ENCODE data around the gene ERBIN. TPM values are rescaled to one million over a fixed set of nuclear protein-coding genes. Genes with fewer than 3 reads are reported as not detected.

The ERBIN gene
- total RNA-seq, 1 donor from 2014 or later: 78.1 TPM

DNA sequence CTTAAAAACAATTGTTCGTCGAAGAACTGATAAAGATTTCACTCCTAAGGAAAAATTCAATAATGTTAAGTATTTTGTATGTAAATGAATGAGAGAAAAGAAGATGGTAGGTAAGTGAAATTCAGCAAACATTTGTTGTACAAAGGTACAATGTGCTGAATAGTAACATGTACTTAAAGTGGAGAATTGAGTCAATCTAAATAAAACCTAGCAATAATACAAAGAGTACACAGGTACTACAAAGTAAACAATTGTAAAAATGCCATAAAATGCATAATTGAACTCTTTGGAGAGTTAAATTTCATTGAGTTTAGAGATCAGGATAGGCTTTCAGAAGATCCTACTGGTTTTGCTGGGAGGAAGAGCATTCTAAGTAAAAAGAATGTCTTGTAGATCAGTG, 82.9 kb downstream of the ERBIN start:
- DNase-seq (ENCODE audit: extremely low spot score, unreplicated experiment): no peak
- Mint-ChIP-seq H3K9me3 (ENCODE audit: unreplicated experiment) (no peaks in the 10 kb centered on the region), H3K4me3 (ENCODE audit: unreplicated experiment) (no peak overlapping the region), H3K27me3 (ENCODE audit: unreplicated experiment) (no peaks in the 10 kb centered on the region), H3K36me3 (ENCODE audit: unreplicated experiment) (peaks cover 21% of the 10 kb centered on the region), H3K4me1 (ENCODE audit: unreplicated experiment) (peaks cover 31% of the 10 kb centered on the region), H3K27ac (ENCODE audit: unreplicated experiment) (no peak overlapping the region)
- TF ChIP-seq CTCF (IDR thresholded peaks at IDR 0.05): no peak

- peaks cover 31% of the 10 kb centered on the region for H3K4me1 Mint-ChIP-seq (ENCODE audit: unreplicated experiment)
- H3K27me3 Mint-ChIP-seq (ENCODE audit: unreplicated experiment): no peaks in the 10 kb centered on the region
- no peak for TF ChIP-seq CTCF (IDR thresholded peaks at IDR 0.05)
- DNase-seq (ENCODE audit: extremely low spot score, unreplicated experiment): no peak
- no peak overlapping the region for H3K4me3 Mint-ChIP-seq (ENCODE audit: unreplicated experiment)
- H3K36me3 Mint-ChIP-seq (ENCODE audit: unreplicated experiment): peaks cover 16% of the 10 kb centered on the region
- H3K27ac Mint-ChIP-seq (ENCODE audit: unreplicated experiment): no peak overlapping the region
- H3K9me3 Mint-ChIP-seq (ENCODE audit: unreplicated experiment): no peaks in the 10 kb centered on the region
Observed at GRCh38 chr5:66010476-66010875, 84.1 kb downstream of the ERBIN start.

- H3K4me1 Mint-ChIP-seq (ENCODE audit: unreplicated experiment): peaks cover 29% of the 10 kb centered on the region
- no peak for TF ChIP-seq CTCF (IDR thresholded peaks at IDR 0.05)
- H3K27me3 Mint-ChIP-seq (ENCODE audit: unreplicated experiment): no peaks in the 10 kb centered on the region
- no peak for DNase-seq (ENCODE audit: extremely low spot score, unreplicated experiment)
- H3K4me3 Mint-ChIP-seq (ENCODE audit: unreplicated experiment): no peak overlapping the region
- peaks cover 21% of the 10 kb centered on the region for H3K36me3 Mint-ChIP-seq (ENCODE audit: unreplicated experiment)
- H3K9me3 Mint-ChIP-seq (ENCODE audit: unreplicated experiment): no peaks in the 10 kb centered on the region
- no peak overlapping the region for H3K27ac Mint-ChIP-seq (ENCODE audit: unreplicated experiment)
Observed at GRCh38 chr5:66012271-66012670, 85.9 kb downstream of the ERBIN start.

DNA sequence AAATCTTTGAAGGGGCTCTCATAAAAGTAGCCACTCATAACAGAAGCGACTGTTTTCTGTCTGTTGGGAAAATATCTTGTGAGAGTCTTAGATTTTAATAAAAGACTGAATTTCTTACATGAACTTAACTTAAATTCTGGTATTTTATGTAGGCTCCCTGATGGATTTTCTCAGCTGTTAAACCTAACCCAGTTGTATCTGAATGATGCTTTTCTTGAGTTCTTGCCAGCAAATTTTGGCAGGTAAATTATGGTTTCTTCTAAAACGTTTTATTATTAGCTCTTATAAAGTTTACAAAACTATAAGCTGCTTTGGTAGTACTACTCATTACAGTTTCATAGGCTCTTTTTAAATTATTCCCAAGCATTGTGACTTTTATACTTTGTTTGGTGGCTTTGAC, 87.0 kb downstream of the ERBIN start:
- Mint-ChIP-seq H3K27me3 (ENCODE audit: unreplicated experiment) (no peaks in the 10 kb centered on the region), H3K36me3 (ENCODE audit: unreplicated experiment) (peaks cover 25% of the 10 kb centered on the region), H3K27ac (ENCODE audit: unreplicated experiment) (no peak overlapping the region), H3K4me3 (ENCODE audit: unreplicated experiment) (no peak overlapping the region), H3K9me3 (ENCODE audit: unreplicated experiment) (no peaks in the 10 kb centered on the region), H3K4me1 (ENCODE audit: unreplicated experiment) (peaks cover 27% of the 10 kb centered on the region)
- DNase-seq (ENCODE audit: extremely low spot score, unreplicated experiment): no peak
- no peak for TF ChIP-seq CTCF (IDR thresholded peaks at IDR 0.05)

DNA sequence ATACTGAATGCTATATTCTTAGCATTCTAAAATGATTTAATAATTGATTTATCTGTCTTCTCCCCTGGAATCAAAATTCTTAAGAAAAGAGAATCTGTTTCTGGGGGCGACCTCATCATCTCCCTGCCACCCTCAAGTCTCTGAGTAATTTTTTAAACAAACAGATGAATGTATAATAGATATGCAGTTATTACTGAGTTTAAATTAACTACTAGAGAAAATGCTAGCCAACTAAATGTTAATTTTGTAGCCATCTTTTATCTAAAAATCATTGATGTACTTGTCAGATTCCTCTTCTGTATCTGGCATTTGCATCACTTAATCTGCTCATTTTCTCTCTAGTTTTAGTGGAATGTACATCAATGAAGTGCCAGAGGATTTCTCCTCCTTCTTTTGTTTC, 87.5 kb downstream of the ERBIN start:
- H3K4me1 Mint-ChIP-seq (ENCODE audit: unreplicated experiment): peaks cover 22% of the 10 kb centered on the region

More for the DNA sequence above, 87.5 kb downstream of the ERBIN start:
- Mint-ChIP-seq H3K27ac (ENCODE audit: unreplicated experiment) (no peak overlapping the region), H3K36me3 (ENCODE audit: unreplicated experiment) (peaks cover 25% of the 10 kb centered on the region), H3K27me3 (ENCODE audit: unreplicated experiment) (no peaks in the 10 kb centered on the region), H3K9me3 (ENCODE audit: unreplicated experiment) (no peaks in the 10 kb centered on the region), H3K4me3 (ENCODE audit: unreplicated experiment) (no peak overlapping the region)
- no peak for TF ChIP-seq CTCF (IDR thresholded peaks at IDR 0.05)
- DNase-seq (ENCODE audit: extremely low spot score, unreplicated experiment): no peak
